Stimulated activated naive CD4-positive, alpha-beta T cell treated with Interleukin-2 at 50 U/mL for 16 hours (primary cell): ENCODE measurements around the gene PRDM9.
"Not testable (repeated sequence)": the region's sequence is repeated elsewhere in the genome, so short reads cannot be mapped to it uniquely, and the experiment has no call there.

Experiments used
- DNase-seq: peaks from one replicate; lab custom pipeline; 2025; lab: John Stamatoyannopoulos, UW

PRDM9 gene

DNA sequence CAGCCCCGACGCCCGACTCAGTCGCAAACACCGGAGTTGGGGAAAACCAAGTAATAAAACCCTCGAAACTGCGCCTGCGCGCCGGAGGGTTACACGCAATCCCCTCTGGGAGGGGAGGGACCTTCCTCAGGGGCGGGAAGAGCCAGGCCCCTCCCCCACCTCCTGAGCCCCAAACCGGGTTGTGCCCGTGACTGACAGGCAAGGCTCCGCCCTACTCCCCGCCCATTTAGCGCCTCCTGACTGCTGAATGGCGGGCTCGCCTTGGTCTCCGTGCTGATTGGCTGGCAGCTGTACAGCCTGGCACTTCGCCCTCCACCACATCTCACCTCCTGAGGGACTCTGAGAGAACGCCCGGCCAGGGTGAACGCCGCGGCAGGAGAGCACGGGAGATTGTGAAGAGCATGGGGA is at the start of gene PRDM9:
TSS of gene PRDM9 (plus strand) at position 332 of the 408 bp plus-strand sequence. CDS start 1,425 bp downstream, outside the sequence.
- no peak for DNase-seq

DNA sequence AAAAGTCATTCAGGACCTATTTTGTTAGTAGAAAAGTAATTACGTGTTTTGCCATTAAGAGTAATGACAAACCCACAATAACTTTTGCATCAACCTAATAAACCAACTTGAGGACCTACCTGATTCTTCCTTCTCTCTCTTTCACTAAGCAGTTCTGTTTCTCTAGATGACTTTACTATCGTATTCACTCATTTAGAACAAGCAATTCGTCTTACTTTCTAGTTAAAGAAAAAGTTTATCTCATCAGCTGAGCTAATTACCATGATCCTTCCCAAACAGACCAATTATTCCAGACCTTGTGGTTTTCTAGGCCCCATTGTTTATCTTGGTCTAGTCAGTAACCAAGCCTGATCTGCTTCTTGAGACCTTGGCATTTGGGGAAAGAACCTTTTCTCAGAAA is 49.6 kb upstream of the PRDM9 start:
- no peak for DNase-seq

DNA sequence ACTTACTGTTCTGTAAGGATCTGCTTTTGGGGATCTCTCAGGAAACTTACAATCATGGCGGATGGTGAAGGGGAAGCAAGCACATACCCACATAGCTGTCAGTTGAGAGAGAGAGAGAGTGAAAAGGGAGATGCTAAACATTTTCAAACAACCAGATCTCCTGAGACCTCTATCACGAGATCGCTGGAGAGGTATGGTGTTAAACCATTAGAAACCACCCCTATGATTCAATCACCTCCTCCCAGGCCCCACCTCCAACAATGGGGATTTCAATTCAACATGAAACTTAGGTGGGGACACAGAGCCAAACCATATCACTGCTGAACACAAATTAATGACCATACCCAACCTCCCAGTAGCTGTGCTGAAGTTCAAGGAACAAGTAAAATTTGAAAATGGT is 48.2 kb upstream of the PRDM9 start:
- DNase-seq = no peak

DNA sequence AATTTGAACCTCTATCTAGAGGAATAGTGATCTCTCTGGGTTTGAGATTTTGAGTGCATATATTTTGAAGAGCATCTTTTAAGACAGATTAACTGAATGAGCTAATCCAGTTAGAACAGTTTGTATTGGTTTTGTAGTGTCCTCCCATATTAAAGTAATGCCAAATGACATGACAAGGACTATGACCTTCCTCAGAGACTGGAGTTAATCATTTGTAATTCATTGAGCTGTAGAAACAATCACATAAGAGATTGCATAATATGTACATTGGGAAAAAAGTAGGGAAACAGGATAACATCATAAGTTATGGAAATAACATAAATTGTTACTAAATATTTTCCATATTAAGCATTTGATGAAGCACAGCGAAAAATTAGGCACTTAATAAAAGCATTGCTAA is 45.8 kb upstream of the PRDM9 start:
- DNase-seq = no peak

DNA sequence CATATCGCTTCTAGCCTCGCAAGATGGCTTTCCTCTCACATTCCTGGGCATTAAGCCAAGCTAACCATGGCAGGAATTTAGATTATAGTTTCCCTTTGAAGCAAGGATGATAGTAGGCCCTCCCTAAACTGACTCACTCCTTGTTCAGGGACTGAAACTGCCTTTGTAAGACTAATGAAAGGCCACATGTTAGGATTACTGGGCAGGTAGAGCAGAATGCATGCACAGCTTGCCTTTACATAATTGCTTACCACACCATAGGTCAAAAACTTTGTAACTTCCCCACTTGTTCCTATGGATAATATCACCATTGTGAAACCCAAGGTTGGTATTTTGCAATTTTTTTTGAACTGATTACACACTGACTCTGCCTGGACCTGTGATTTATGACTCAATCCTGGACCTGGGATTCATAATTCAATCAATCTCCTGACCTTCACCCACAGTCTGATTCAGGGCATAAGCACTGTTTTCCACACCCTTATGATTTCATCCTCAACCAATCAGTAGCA is 41.0 kb upstream of the PRDM9 start:
- DNase-seq = no peak

DNA sequence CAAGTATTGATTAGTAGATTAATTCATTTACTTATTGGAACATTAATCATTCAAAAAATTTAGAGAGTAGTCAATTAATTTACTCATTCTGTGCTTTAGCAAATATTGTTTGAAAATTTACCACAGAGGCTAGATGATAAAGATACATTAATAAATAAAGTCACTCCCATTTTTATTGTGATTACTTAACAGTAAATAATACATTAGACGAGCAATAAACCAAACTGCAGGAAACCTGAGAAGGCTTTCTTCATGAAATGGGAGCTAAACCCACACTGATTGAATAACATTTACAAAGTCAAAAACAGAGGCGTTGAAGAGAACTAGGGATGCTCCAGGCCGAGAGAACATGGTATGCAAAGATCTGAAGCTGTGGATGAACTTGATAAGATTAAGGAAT is 38.8 kb upstream of the PRDM9 start:
- no peak for DNase-seq

DNA sequence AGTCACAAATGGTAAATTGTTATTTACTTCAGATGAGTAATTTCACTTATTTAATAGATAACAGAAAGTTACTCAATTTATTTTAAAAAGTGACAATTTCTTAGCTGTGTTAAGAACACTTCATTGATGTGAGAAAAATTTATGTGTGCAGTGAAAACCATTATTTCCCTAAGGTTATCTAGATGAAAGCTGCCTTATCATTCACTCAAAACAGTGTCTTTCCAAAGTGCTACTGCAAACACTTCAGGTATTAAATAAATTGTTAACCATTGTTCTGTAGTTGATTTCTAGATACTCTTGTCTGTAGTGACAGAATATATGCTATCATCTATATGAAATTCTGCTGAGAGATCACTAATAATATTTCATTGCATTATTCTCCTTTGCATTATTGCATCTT is 33.5 kb upstream of the PRDM9 start:
- DNase-seq = no peak

DNA sequence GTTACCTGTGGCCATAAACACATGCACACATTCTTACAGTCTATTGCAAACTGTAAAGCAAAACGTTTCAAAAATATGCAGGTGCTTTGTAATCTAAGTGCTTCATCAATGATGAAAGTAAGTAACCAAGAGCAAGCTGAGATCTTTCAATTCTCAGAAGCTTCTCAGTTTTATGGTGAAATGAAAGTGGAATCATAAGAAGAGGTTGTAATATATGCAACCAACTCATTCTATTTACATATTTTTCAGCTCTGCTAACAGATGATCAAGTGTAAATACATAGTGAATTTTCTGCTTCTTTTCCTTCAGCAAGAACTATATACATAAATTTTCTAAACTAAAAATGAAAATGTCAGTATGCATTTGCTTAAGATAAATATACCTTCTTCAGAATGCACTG is 33.1 kb upstream of the PRDM9 start:
- no peak for DNase-seq

DNA sequence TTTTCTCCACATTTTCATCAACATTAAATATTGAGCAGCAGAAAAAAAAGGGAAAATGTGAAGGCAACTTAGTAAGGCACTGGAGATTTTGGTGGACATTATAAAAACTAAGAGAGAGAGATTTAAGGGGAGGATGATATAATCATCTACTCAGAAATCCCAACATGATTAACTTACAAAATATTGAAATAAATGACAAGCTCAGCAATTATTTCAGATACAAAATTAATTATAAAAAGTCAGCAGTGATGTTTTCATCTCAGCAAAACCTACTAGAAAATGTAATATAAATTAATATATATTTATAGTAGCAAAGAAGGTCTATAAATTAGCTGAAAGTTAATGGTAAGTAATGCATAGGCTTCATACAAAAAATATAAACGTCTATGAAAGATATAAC is 30.8 kb upstream of the PRDM9 start:
- no peak for DNase-seq

DNA sequence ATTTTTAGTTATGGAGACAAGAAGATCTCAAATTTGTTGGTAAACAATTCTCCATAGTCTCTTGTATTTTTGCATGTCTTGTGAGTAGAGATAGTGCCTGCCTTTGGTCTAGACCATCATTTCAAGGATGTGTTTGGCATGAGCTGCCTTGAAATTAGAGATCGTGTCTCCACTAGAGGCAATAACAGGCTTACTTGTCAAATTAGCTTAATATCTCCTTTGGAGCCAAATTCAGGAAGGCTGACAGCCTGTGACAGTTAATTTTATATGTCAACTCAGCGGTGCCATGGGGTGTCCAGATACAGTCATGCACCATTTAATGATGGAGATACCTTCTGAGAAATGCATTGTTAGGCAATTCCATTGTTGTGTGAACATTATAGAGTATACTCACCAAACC is 24.8 kb upstream of the PRDM9 start:
- no peak for DNase-seq

DNA sequence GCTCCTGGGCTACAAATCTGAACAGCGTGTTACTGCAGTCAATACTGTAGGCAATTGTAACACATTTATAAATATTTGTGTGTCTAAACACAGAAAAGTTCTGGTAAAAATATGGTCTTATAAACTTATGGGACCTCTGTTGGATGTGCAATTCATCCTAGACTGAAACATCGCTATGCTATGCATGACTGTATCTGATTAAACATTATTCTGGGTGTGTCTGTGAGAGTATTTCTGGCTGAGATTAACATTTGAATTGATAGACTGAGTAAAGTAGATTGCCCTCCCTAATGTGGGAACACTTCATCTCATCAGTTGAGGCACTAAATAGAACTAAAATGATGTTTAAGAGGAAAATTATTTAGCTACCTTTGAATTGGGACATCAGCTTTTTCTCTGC is 24.3 kb upstream of the PRDM9 start:
- DNase-seq = no peak

DNA sequence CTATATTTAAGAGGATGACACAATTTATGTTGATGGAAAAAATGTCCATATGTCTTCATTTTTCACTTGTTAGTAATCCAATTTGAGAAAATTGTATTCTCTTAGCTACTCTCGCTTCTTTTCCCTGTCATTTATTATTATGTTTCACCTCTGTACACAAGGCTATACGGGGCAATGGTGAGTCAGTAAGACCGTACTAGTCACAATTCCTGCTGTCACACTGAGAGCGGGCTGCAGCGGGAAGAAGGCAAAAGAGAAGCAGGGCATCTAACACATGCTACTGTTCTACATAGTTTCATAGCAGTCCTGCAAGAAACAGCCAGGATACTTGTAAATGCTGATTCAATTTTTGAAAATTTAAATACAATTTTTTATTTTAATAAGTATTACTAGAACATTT is 23.3 kb upstream of the PRDM9 start:
- DNase-seq = no peak

DNA sequence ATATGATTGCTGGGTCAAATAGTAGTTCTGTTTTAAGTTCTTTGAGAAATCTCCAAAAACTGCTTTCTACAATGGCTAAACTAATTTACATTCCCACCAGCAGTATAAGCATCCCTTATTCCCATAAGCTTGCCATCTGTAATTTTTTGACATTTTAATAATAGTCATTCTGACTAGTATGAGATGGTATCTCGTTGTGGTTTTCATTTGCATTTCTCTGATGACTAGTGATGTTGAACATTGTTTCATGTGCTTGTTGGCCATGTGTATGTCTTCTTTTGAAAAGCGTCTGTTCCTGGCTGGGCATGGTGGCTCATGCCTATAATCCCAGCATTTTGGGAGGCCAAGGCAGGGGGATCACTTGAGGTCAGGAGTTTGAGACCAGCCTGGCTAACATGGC is 21.2 kb upstream of the PRDM9 start:
- not testable (repeated sequence) for DNase-seq

DNA sequence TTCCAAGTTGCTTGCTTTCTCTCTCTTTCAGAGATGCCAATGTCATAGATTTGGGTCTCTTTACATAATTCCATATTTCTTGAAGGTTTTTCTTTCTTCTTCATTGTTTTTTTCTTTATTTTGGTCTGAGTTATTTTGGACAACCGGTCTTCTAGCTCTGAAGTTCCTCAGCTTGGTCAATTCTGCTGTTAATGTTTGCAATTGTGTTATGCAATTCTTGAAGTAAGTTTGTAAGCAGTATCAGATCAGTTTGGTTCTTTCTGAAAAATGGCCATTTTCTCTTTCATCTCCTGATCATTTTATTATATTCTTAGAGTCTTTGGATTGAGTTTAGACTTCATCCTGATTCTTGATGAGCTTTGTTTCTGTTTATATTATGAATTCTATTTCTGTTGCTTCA is 16.4 kb upstream of the PRDM9 start:
- no peak for DNase-seq

DNA sequence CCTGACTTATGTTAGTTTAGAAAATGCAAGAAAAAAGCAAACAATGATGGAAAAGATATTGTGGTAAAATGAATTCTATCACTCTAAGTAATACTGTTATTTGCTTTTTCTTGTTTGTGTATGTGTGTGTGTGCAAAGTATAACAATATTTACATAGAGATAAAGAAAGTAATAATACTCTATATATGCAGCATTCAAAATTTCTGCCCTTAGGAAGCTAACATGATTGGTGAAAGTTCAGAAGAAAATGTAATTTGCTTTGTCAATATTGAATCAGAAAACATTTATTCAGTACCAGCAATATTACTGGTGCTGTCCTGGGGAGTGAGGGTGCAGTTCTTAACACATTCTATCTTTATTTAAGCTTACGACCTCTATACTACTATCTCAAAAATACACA is 12.9 kb upstream of the PRDM9 start:
- DNase-seq = no peak

DNA sequence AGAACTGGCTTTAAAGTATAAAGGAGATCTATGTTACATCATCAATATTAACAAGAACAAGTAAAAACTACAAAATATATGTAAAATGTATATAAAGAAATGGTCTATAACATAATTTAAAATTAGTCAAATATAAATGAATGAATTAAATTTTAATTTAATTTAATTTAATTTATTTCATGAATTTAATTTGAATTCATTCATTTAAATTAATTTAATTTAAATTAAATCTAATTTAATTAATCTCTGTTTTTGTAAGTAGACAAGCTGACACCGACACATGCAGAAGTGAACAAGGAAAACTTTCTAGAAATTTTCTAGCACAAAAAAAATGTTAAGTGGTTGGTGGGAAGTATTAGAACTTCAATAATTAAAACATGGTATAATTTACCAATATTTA is 10.8 kb upstream of the PRDM9 start:
- DNase-seq = no peak

DNA sequence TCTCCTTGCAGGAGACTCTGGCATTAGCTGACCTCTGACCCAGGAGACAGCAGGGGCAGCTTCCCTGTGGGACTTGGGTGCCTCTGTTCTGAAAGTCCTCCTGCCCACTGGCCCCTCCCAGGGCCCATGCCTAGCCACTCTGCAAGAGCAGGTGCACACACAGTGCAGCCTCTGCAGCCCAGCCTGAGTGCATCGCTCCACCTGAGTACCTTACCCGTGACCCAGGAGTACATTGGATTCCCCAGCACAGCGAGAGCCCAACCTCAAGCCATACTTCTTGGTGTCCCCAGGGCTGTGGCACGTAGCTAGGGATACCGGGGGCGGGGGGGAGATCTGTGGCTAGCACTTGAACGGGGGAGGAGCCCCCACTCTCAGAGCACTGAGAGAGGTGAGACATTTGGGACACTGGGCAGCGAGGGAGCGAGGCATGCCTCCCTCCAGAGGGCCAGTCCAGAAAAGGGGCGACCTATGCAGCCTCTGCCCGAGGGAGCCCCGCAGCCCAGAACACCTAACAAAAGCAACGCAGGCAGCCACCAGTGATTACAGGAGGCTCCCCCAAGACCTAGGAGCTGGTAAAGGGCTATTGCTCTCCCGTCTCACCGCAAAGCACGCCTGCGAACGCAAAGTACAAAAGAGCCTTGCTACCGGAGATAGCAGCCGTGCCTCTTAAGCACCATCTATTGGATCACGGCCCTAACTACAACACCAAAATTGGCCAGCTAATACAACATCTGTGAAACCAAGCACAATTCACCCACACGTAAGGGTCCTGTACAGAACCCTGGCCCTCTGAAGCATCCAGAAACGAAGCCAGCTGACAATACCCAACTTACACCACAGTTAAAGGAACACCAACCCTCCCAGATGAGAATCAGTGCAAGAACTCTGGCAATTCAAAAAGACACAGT is 826 bp upstream of the PRDM9 start:
- DNase-seq = no peak

DNA sequence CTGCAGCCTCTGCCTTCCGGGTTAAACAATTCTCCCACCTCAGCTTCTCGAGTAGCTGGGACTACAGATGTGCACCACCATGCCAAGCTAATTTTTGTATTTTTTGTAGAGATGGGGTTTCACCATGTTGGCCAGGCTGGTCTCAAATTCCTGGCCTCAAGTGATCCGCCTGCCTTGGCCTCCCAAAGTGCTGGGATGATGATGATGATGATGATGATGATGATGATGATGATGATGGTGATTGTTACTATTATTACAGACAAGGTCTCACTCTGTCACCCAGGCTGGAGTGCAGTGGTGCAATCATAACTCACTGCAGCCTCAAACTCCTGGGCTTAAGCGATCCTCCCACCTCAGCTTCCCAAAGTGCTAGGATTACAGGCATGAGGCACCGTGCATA is 3.0 kb downstream of the PRDM9 start:
- DNase-seq = not testable (repeated sequence)

DNA sequence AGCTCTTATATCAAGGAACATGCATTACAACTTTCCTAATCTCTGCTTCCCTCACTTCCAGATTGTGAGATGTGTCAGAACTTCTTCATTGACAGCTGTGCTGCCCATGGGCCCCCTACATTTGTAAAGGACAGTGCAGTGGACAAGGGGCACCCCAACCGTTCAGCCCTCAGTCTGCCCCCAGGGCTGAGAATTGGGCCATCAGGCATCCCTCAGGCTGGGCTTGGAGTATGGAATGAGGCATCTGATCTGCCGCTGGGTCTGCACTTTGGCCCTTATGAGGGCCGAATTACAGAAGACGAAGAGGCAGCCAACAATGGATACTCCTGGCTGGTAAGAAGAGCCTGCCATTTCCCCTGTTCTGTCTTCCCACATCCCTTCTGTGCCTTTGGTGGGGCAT is 15.1 kb downstream of the PRDM9 start:
- no peak for DNase-seq

DNA sequence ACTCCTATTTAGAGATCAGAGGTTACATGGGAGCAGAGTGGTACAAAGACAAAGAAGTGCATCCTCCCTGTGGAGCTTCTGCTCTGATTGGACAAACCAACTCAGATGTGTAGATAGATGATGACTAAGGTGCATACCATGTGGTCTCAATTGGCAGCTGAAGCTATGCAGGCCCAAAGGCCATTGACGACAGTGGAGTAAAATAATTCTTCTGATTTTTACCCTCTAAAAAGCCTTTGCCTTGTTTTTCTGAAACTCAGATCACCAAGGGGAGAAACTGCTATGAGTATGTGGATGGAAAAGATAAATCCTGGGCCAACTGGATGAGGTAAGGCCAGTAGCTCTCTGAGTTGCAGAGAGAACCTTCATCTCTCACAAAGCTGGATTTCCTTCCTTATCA is 15.6 kb downstream of the PRDM9 start:
- DNase-seq = no peak

DNA sequence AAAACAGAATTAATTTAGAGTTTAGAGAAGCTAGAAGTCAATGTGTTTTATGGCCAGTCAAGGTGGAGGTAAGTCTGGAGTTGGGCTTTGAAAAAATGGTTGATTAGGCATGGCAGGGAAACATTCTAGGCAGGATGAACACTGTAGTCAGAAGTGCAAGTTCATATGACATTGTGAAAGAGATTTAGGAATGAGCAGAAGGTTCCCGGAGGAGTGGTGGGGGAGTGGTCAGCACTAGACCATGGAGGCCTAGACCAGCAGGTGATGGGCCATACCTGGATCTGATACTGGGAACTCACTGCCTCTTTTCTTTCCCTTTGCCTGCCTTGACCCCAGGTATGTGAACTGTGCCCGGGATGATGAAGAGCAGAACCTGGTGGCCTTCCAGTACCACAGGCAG is 16.6 kb downstream of the PRDM9 start:
- DNase-seq = no peak

DNA sequence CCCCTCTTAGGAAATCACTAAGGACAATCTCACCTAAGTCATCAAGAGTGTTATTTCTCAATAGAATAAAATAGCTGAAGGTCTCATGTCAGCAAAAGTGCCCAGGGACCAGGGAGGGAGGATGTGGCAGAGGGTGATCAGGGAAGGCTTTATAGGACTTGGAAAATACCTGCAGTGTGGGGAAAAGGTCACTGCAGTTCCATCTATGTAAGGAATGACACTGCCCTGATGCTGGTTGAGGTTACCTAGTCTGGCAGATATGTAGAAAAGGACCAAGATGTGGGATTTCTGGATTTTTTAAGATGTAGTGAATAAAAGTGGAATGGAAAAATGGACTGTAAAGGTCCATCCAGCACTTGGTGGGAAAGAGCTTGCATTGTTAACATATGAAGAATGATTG is 18.3 kb downstream of the PRDM9 start:
- no peak for DNase-seq

DNA sequence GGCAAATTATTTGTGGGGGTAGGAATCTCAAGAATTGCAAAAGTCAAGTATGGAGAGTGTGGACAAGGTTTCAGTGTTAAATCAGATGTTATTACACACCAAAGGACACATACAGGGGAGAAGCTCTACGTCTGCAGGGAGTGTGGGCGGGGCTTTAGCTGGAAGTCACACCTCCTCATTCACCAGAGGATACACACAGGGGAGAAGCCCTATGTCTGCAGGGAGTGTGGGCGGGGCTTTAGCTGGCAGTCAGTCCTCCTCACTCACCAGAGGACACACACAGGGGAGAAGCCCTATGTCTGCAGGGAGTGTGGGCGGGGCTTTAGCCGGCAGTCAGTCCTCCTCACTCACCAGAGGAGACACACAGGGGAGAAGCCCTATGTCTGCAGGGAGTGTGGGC is 19.2 kb downstream of the PRDM9 start:
- not testable (repeated sequence) for DNase-seq
